ENCODE measurements around the gene PRR23A. TPM values are rescaled to one million over a fixed set of nuclear protein-coding genes. Genes with fewer than 3 reads are reported as not detected.
A peak's percentile ranks its signal among the peaks of the same experiment; 100 is the strongest.

PRR23A gene
- not detected for total RNA-seq (2021; fragmentation: NEBNext Ultra II Directional; extraction: Animal tissue kit (Norgen Biotek cat#: 25700))
- long read RNA-seq, result 0 reads

GRCh38 chr3:139006051-139006716 is at the start of gene PRR23A:
TSS of gene PRR23A (minus strand) at chr3:139006268. CDS start at chr3:139006268, 0 bp downstream.
- no peak for DNase-seq
- Mint-ChIP-seq H3K27ac (no peak within 1 kb of the TSS), H3K4me3 (no peak within 1 kb of the TSS), H3K36me3 (ENCODE audit: low read depth) (no peaks in the 10 kb centered on the region), H3K27me3 (ENCODE audit: insufficient read depth) (no peaks in the 10 kb centered on the region; the same call in 1 of the 2 replicates), H3K4me1 (ENCODE audit: low read depth) (no peaks in the 10 kb centered on the region), H3K9me3 (peaks cover 10% of the 10 kb centered on the region)
- no peak for TF ChIP-seq CTCF (IDR thresholded peaks at IDR 0.05)

GRCh38 chr3:139052802-139053600 is 46.9 kb upstream of the PRR23A start:
- no peak for TF ChIP-seq CTCF (IDR thresholded peaks at IDR 0.05)
- Mint-ChIP-seq H3K4me3 (no peak overlapping the region), H3K27me3 (ENCODE audit: insufficient read depth) (no peaks in the 10 kb centered on the region)

GRCh38 chr3:139044366-139045210 is 38.5 kb upstream of the PRR23A start, which contains the start of gene PRR23C:
TSS of gene PRR23C (minus strand) at chr3:139044892. CDS start at chr3:139044620, 272 bp downstream.
- Mint-ChIP-seq H3K36me3 (ENCODE audit: low read depth) (peaks cover 11% of the 10 kb centered on the region; the same call in 1 of the 2 replicates), H3K4me1 (ENCODE audit: low read depth) (no peaks in the 10 kb centered on the region), H3K27ac (no peak within 1 kb of the TSS), H3K9me3 (peaks cover 21% of the 10 kb centered on the region), H3K27me3 (ENCODE audit: insufficient read depth) (peaks cover 2% of the 10 kb centered on the region; the same call in 1 of the 2 replicates), H3K4me3 (no peak within 1 kb of the TSS)
- TF ChIP-seq CTCF (IDR thresholded peaks at IDR 0.05), result peak; percentile 32
- DNase-seq, result no peak

More at GRCh38 chr3:139052802-139053600, 46.9 kb upstream of the PRR23A start:
- Mint-ChIP-seq H3K4me1 (ENCODE audit: low read depth) (no peaks in the 10 kb centered on the region), H3K36me3 (ENCODE audit: low read depth) (no peaks in the 10 kb centered on the region), H3K27ac (no peak overlapping the region), H3K9me3 (peaks cover 16% of the 10 kb centered on the region)
- no peak for DNase-seq

GRCh38 chr3:139043554-139044365 is 37.7 kb upstream of the PRR23A start:
- H3K9me3 Mint-ChIP-seq, result peaks cover 21% of the 10 kb centered on the region
- no peak for TF ChIP-seq CTCF (IDR thresholded peaks at IDR 0.05)
- peaks cover 11% of the 10 kb centered on the region; the same call in 1 of the 2 replicates for H3K36me3 Mint-ChIP-seq (ENCODE audit: low read depth)
- H3K27me3 Mint-ChIP-seq (ENCODE audit: insufficient read depth), result peaks cover 2% of the 10 kb centered on the region; the same call in 1 of the 2 replicates
- no peak overlapping the region for H3K4me3 Mint-ChIP-seq
- DNase-seq, result no peak
- H3K4me1 Mint-ChIP-seq (ENCODE audit: low read depth), result no peaks in the 10 kb centered on the region
- H3K27ac Mint-ChIP-seq, result no peak overlapping the region
